HCT116 (cell line): ENCODE results near the gene TP53. TPM values are rescaled to one million over a fixed set of nuclear protein-coding genes. Genes with fewer than 3 reads are reported as not detected.

Experiments used
- ATAC-seq: fragments of 200-7000 bp; cut with Tn5 transposase; 2 replicates; pipeline ENCODE4 v1.9.1; 2020; ENCODE audit warnings: mild to moderate bottlenecking, moderate library complexity
- BruUV-seq: library from RNA; stranded (reverse); fragments of 400-500 nt; replicated peaks from 2 replicates; lab custom pipeline; 2021; lab: Mats Ljungman, UMichigan
- CTCF ChIA-PET: fragments of 300-600 bp; sonication (Branson Sonifier 250); formaldehyde crosslinking; loops from one replicate; lab custom pipeline; 2021; ENCODE audit warnings: antibody characterized with exemption; lab: Charles Lee
- POLR2A ChIA-PET: fragments of 300-600, 350-600 bp; sonication (Branson Sonifier 250); formaldehyde crosslinking; loops from one replicate; lab custom pipeline; 2021; ENCODE audit warnings: antibody characterized with exemption; lab: Charles Lee
- RAD21 ChIA-PET, 2 experiments: fragments of 300-600 bp; sonication (Branson Sonifier 250); formaldehyde crosslinking; loops; one replicate each; lab custom pipeline; 2023; ENCODE audit warnings: low total read pairs in 2 of 2; ENCODE audit not compliant: uncharacterized antibody in 2 of 2, unreplicated experiment in 2 of 2, low non-redundant PET in 1 of 2; lab: Charles Lee
- DNase-seq: peaks from one replicate; pipeline ENCODE4 v3.0.0-alpha.2; 2010; ENCODE audit warnings: low read depth, low spot score
- H2AFZ ChIP-seq: fragments of 200-600 bp; shearing (Covaris generic), sonication (generic); 2 replicates; pipeline ENCODE4 v1.6.1; 2017; ENCODE audit warnings: low read depth, mixed run types, mixed read lengths, antibody characterized with exemption, low read length; ENCODE audit not compliant: poor library complexity, severe bottlenecking
- H3K27ac ChIP-seq: 2 replicates; pipeline ENCODE4 v1.5.1; 2012; ENCODE audit warnings: low read depth, low read length
- H3K27me3 ChIP-seq: fragments of 200-600 bp; sonication (generic); 2 replicates; pipeline ENCODE4 v1.6.1; 2016; ENCODE audit warnings: mixed run types, low read length, mixed read lengths; ENCODE audit not compliant: insufficient read depth
- H3K36me3 ChIP-seq, 2 experiments: fragments of 200-500 bp in 1 of 2; fragments of 200-600 bp in 1 of 2; sonication (Bioruptor generic) in 1 of 2; sonication (generic) in 1 of 2; 2 replicates each; pipeline versions ENCODE4 v1.5.1 to v1.6.1; 2014 to 2016; ENCODE audit warnings: low read length in 2 of 2, inconsistent platforms in 1 of 2, mixed read lengths in 1 of 2, mixed run types in 1 of 2; ENCODE audit not compliant: insufficient read depth in 2 of 2, control insufficient read depth in 1 of 2
- H3K4me1 ChIP-seq, 2 experiments: fragments of 200-600 bp in 1 of 2; sonication (generic) in 1 of 2; 2 replicates each; pipeline versions ENCODE4 v1.5.1 to v1.6.1; 2012 to 2017; ENCODE audit warnings: low read length in 2 of 2, inconsistent platforms in 1 of 2, mild to moderate bottlenecking in 1 of 2, mixed read lengths in 1 of 2, mixed run types in 1 of 2, moderate library complexity in 1 of 2; ENCODE audit not compliant: insufficient read depth in 2 of 2, control insufficient read depth in 1 of 2
- H3K4me2 ChIP-seq: fragments of 200-600 bp; sonication (generic); 2 replicates; pipeline ENCODE4 v1.6.1; 2017; ENCODE audit warnings: mixed run types, low read length, mixed read lengths
- H3K4me3 ChIP-seq, 2 experiments: fragments of 200-600 bp in 1 of 2; sonication (generic) in 1 of 2; replicated peaks in 1 of 2; 2 replicates each; pipeline ENCODE4 v1.5.1; 2011 to 2016; ENCODE audit warnings: low read length in 2 of 2, control low read depth in 1 of 2, low read depth in 1 of 2, mild to moderate bottlenecking in 1 of 2, mixed read lengths in 1 of 2, mixed run types in 1 of 2
- H3K79me2 ChIP-seq: fragments of 200-600 bp; sonication (generic); 2 replicates; pipeline ENCODE4 v1.6.1; 2017; ENCODE audit warnings: mild to moderate bottlenecking, mixed run types, low read length, moderate library complexity, mixed read lengths; ENCODE audit not compliant: insufficient read depth
- H3K9ac ChIP-seq: fragments of 200-600 bp; sonication (generic); 2 replicates; pipeline ENCODE4 v1.6.1; 2016; ENCODE audit warnings: low read length, mixed read lengths
- H3K9me2 ChIP-seq: fragments of 200-600 bp; sonication (generic), shearing (Covaris generic); 2 replicates; pipeline ENCODE4 v1.6.1; 2017; ENCODE audit warnings: mixed run types, mild to moderate bottlenecking, moderate library complexity; ENCODE audit not compliant: insufficient read depth
- H3K9me3 ChIP-seq, 2 experiments: fragments of 200-500 bp in 1 of 2; fragments of 200-600 bp in 1 of 2; sonication (Bioruptor generic) in 1 of 2; sonication (generic) in 1 of 2; 2 replicates each; pipeline ENCODE4 v1.6.1; 2014 to 2017; ENCODE audit warnings: low read length in 2 of 2, mixed read lengths in 2 of 2, inconsistent platforms in 1 of 2, low read depth in 1 of 2, mild to moderate bottlenecking in 1 of 2, mixed run types in 1 of 2, moderate library complexity in 1 of 2; ENCODE audit not compliant: control insufficient read depth in 1 of 2, insufficient read depth in 1 of 2
- H4K20me1 ChIP-seq: fragments of 200-600 bp; sonication (generic), shearing (Covaris generic); 2 replicates; pipeline ENCODE4 v1.6.1; 2017; ENCODE audit warnings: mixed run types, mild to moderate bottlenecking, moderate library complexity; ENCODE audit not compliant: insufficient read depth
- EGR1 ChIP-seq: IDR thresholded peaks from 2 replicates; pipeline ENCODE4 v1.6.1; 2012; ENCODE audit warnings: low read depth
- EZH2 ChIP-seq: fragments of 200-600 bp; sonication (generic); IDR thresholded peaks from 2 replicates; pipeline ENCODE4 v1.6.1; 2017; ENCODE audit warnings: antibody characterized with exemption, mixed run types
- EZH2phosphoT487 ChIP-seq: fragments of 200-600 bp; IDR thresholded peaks from 2 replicates; pipeline ENCODE4 v1.6.1; 2018; ENCODE audit warnings: antibody characterized with exemption, borderline replicate concordance
- JUND ChIP-seq: IDR thresholded peaks from 2 replicates; pipeline ENCODE4 v1.6.1; 2012
- POLR2AphosphoS5 ChIP-seq: IDR thresholded peaks from 2 replicates; pipeline ENCODE4 v1.6.1; 2011; ENCODE audit warnings: mild to moderate bottlenecking, low read depth, low read length, moderate library complexity
- RAD21 ChIP-seq: IDR thresholded peaks from 2 replicates; pipeline ENCODE4 v1.6.1; 2012; ENCODE audit warnings: low read depth, mild to moderate bottlenecking
- ZNF274 ChIP-seq: fragments of 200-500 bp; sonication (Bioruptor generic); IDR thresholded peaks from 2 replicates; pipeline ENCODE4 v1.6.1; 2014; ENCODE audit warnings: mild to moderate bottlenecking, low read depth, low read length, inconsistent platforms
- intact Hi-C: fragments of 100-400 bp; cut with micrococcal nuclease; formaldehyde crosslinking; loops from 2 replicates; pipeline ENCODE4 v1.10.0; 2022
- total RNA-seq: library from RNA; stranded (reverse); gene quantifications from one replicate; pipeline ENCODE4 v1.2.1, GENCODE V29; 2021; ENCODE audit not compliant: unreplicated experiment

The TP53 gene
- total RNA-seq, 1 experiment from 2014 or later = 110 TPM

DNA sequence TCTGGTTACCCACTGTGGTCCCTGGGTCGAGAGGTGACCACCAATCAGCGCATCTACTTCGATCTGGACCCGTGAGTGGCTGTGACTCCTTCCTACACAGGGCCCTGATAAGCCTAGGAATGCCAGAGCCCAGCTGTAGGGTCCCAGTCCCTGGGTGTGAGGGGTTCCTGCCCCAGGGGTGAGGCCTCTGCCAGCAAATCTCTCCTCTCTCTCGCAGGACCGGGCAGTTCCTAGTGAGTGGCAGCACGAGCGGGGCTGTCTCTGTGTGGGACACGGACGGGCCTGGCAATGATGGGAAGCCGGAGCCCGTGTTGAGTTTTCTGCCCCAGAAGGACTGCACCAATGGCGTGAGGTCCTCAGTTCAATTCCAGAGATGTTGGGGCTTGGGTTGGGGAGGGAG lies 15.5 kb upstream of the TP53 start:
- Histone ChIP-seq H3K9me2 (no peaks in the 10 kb centered on the region), H3K27ac (no peak overlapping the region), H3K4me2 (no peak overlapping the region), H3K9me3 (no peaks in the 10 kb centered on the region), H3K4me1 (peaks cover 0 to 10% of the 10 kb centered on the region in 2 experiments; a peak in 1 of 4 replicates), H4K20me1 (no peaks in the 10 kb centered on the region), H3K9ac (no peak overlapping the region), H3K4me3 (no peak overlapping the region), H3K27me3 (no peaks in the 10 kb centered on the region), H3K79me2 (no peaks in the 10 kb centered on the region), H3K36me3 (peaks cover 3 to 5% of the 10 kb centered on the region in 2 experiments; a peak in 1 of 4 replicates), H2AFZ (no peak overlapping the region)
- ChIA-PET POLR2A (no interaction called here), CTCF (interaction anchor here (0.6 kb wide), 1 partner anchor 391 kb away, joined by 3 read pairs; no protein-coding TSS in a partner anchor), RAD21 (no interaction called here)
- ATAC-seq = no peak
- TF ChIP-seq EGR1 = no peak
- TF ChIP-seq POLR2AphosphoS5 = no peak
- no peak for TF ChIP-seq EZH2
- TF ChIP-seq RAD21 = no peak
- no peak for TF ChIP-seq EZH2phosphoT487
- TF ChIP-seq ZNF274 = no peak
- intact Hi-C loops = no loop called here
- BruUV-seq = TSS peak; percentile 60
- DNase-seq = no peak

DNA sequence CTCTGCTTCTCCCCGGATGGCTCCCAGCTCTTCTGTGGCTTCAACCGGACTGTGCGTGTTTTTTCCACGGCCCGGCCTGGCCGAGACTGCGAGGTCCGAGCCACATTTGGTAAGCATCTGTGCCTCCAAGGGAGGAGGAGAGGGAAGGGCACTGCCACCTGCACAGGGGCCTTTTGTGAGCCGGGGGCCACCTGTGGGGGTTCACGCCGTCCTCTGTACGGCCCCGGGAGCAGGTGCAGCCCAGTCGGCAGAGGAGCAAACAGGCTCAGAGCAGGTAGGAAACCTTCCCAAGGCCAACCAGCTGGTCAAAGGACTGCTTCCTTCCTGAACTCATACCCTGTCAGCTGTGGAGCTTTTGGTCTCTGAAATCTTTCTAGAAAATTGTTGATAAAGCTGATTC lies 14.4 kb upstream of the TP53 start:
- no peak for ATAC-seq
- Histone ChIP-seq H4K20me1 (no peaks in the 10 kb centered on the region), H3K27me3 (no peaks in the 10 kb centered on the region), H3K36me3 (peaks cover 3 to 5% of the 10 kb centered on the region in 2 experiments; a peak in 1 of 4 replicates), H2AFZ (no peak overlapping the region), H3K4me3 (no peak overlapping the region)
- no TSS peak for BruUV-seq
- no peak for TF ChIP-seq POLR2AphosphoS5
- no peak for TF ChIP-seq JUND
- TF ChIP-seq, all 23 proteins: peak for 0
- intact Hi-C loops = no loop called here
- H3K9me3 ChIP-seq = no peaks in the 10 kb centered on the region
- no peak overlapping the region for H3K27ac ChIP-seq
- no peak for DNase-seq
- H3K4me1 ChIP-seq = peaks cover 0 to 10% of the 10 kb centered on the region in 2 experiments; a peak in 1 of 4 replicates
- no peak overlapping the region for H3K9ac ChIP-seq
- POLR2A ChIA-PET = no interaction called here
- H3K4me2 ChIP-seq = no peak overlapping the region
- no peaks in the 10 kb centered on the region for H3K9me2 ChIP-seq
- no peaks in the 10 kb centered on the region for H3K79me2 ChIP-seq
- CTCF ChIA-PET = interaction anchor here (0.6 kb wide), 1 partner anchor 459 kb away, joined by 3 read pairs; no protein-coding TSS in a partner anchor
- RAD21 ChIA-PET = no interaction called here
